ENCODE data around the gene GPR148. TPM values are rescaled to one million over a fixed set of nuclear protein-coding genes. Genes with fewer than 3 reads are reported as not detected.

The GPR148 gene
- total RNA-seq, 1 experiment from 2014 or later, result not detected

DNA sequence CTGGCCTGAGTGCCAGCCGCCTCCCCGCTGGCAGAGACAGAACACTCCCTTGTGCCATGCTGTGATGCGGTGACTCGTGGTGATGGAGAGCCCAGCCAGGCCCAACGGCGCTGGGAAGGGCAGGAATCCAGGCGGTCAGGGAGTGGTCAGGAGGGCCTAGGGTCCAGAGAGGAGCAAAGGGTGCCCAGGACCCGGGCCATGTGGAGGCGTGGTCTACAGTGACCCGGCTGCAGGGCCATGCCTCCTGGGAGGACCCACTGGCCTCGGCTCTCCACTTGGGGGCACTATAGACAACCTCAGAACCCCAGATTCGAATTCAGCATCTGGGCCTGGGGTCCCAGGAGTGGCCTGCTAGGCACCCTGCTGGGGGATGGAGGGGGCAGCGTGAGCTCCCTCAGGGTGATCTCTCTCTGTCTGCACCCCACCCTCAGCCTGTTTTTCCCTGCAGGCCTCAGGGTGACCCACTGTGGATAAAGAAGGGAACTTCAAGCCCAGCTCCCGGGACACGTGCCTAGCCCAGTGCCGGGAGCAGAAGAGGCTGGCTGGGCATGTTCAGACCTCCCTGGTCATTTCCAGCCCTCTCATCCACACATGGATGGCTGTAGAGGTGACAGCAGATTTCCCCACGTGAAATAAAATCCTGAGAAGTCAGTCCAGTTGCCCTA lies 39.5 kb downstream of the GPR148 start:
- no TSS peak for BruUV-seq (replicated peaks)
- intact Hi-C loops (cut with micrococcal nuclease; ENCODE audit: unreplicated experiment), result no loop called here
- no peak for DNase-seq (ENCODE audit: low spot score)
- ChIA-PET CTCF (no interaction called here), POLR2A (ENCODE audit: low non-redundant PET) (no interaction called here)
- TF ChIP-seq, protein P1, sequence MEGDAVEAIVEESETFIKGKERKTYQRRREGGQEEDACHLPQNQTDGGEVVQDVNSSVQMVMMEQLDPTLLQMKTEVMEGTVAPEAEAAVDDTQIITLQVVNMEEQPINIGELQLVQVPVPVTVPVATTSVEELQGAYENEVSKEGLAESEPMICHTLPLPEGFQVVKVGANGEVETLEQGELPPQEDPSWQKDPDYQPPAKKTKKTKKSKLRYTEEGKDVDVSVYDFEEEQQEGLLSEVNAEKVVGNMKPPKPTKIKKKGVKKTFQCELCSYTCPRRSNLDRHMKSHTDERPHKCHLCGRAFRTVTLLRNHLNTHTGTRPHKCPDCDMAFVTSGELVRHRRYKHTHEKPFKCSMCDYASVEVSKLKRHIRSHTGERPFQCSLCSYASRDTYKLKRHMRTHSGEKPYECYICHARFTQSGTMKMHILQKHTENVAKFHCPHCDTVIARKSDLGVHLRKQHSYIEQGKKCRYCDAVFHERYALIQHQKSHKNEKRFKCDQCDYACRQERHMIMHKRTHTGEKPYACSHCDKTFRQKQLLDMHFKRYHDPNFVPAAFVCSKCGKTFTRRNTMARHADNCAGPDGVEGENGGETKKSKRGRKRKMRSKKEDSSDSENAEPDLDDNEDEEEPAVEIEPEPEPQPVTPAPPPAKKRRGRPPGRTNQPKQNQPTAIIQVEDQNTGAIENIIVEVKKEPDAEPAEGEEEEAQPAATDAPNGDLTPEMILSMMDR (conservative IDR thresholded peaks at IDR 0.05; ENCODE audit: low read depth, low read length), result 0 out of 2 replicates have a peak, but pooled peaks have one; percentile 17
- TF ChIP-seq EZH2 (IDR thresholded peaks at IDR 0.05; ENCODE audit: borderline replicate concordance, low read depth, low read length, poor library complexity, severe bottlenecking), result no peak
- H3K36me3 ChIP-seq (ENCODE audit: insufficient read depth, low read length, poor library complexity, severe bottlenecking), result no peaks in the 10 kb centered on the region
- H3K4me1 ChIP-seq (ENCODE audit: insufficient read depth, low read length, poor library complexity, severe bottlenecking), result no peaks in the 10 kb centered on the region
- H3K9me3 ChIP-seq (ENCODE audit: low read depth, low read length, poor library complexity, severe bottlenecking), result no peaks in the 10 kb centered on the region
- no peak overlapping the region for H3K4me3 ChIP-seq (ENCODE audit: low read depth, low read length, poor library complexity, severe bottlenecking)
- H3K27ac ChIP-seq (ENCODE audit: low read depth, low read length, poor library complexity, severe bottlenecking), result no peak overlapping the region
- no peaks in the 10 kb centered on the region for H3K27me3 ChIP-seq (replicated peaks; ENCODE audit: insufficient read depth, low read depth, low read length, poor library complexity)

DNA sequence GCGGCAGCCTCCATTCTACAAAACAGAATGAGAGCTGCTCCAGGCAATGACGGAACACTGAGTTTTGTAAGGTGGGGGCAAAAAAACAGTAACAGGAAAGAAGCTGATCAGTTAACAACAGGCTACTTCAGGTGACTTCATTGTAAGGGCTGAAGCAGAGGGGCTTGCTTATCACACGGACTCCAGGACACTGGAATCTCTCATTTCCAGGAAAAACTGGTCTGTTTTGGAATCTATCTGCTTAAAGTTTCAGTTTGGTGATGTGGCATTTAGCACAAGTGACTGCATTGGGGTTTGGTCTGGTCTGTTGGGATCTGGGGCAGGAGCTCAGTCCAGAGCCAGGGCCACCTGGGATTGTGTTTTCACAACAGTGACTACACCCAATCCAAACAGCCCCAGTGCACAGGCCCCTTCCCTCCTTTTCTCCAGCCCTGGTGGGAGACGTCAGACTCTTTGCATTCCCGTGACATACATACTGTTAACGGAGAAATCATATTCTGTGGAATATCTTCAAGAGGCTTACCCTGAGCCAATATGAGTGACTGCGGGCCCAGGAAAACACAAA lies 40.6 kb downstream of the GPR148 start:
- Histone ChIP-seq H3K27me3 (replicated peaks; ENCODE audit: insufficient read depth, low read depth, low read length, poor library complexity) (peaks cover under 1% of the 10 kb centered on the region), H3K36me3 (ENCODE audit: insufficient read depth, low read length, poor library complexity, severe bottlenecking) (no peaks in the 10 kb centered on the region), H3K9me3 (ENCODE audit: low read depth, low read length, poor library complexity, severe bottlenecking) (no peaks in the 10 kb centered on the region), H3K4me1 (ENCODE audit: insufficient read depth, low read length, poor library complexity, severe bottlenecking) (no peaks in the 10 kb centered on the region), H3K27ac (ENCODE audit: low read depth, low read length, poor library complexity, severe bottlenecking) (no peak overlapping the region), H3K4me3 (ENCODE audit: low read depth, low read length, poor library complexity, severe bottlenecking) (no peak overlapping the region)
- ChIA-PET POLR2A (ENCODE audit: low non-redundant PET) (no interaction called here), CTCF (no interaction called here)
- DNase-seq (ENCODE audit: low spot score), result no peak
- BruUV-seq (replicated peaks), result no TSS peak
- intact Hi-C loops (cut with micrococcal nuclease; ENCODE audit: unreplicated experiment), result no loop called here
- TF ChIP-seq EZH2 (IDR thresholded peaks at IDR 0.05; ENCODE audit: borderline replicate concordance, low read depth, low read length, poor library complexity, severe bottlenecking), result no peak
- TF ChIP-seq, protein P1 (conservative IDR thresholded peaks at IDR 0.05; ENCODE audit: low read depth, low read length), result no peak

DNA sequence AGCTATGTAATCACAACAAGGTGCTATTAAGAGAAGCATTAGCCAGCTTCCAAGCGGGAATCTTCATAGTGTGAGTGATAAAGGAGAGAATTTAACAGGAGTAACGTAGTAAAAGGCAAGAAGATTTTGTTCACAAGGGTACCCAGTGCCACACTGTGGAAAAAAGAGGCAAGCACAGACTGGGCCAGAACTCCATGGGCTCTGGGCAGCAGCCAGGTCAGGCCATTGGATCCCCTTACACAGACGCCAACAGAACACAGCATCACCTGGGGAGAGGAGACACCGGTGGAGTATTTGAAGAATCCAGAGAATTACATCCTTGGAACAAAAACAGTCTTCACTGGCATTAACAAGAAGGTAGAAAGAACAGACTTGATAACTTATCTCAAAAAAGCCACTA lies 47.7 kb downstream of the GPR148 start:
- H3K4me3 ChIP-seq (ENCODE audit: low read depth, low read length, poor library complexity, severe bottlenecking), result no peak overlapping the region
- H3K9me3 ChIP-seq (ENCODE audit: low read depth, low read length, poor library complexity, severe bottlenecking), result no peaks in the 10 kb centered on the region
- H3K36me3 ChIP-seq (ENCODE audit: insufficient read depth, low read length, poor library complexity, severe bottlenecking), result no peaks in the 10 kb centered on the region
- TF ChIP-seq, protein P1 (conservative IDR thresholded peaks at IDR 0.05; ENCODE audit: low read depth, low read length), result no peak
- no peak for TF ChIP-seq EZH2 (IDR thresholded peaks at IDR 0.05; ENCODE audit: borderline replicate concordance, low read depth, low read length, poor library complexity, severe bottlenecking)
- no peak overlapping the region for H3K27ac ChIP-seq (ENCODE audit: low read depth, low read length, poor library complexity, severe bottlenecking)
- H3K27me3 ChIP-seq (replicated peaks; ENCODE audit: insufficient read depth, low read depth, low read length, poor library complexity), result peaks cover 37% of the 10 kb centered on the region
- BruUV-seq (replicated peaks), result no TSS peak
- intact Hi-C loops (cut with micrococcal nuclease; ENCODE audit: unreplicated experiment), result no loop called here
- DNase-seq (ENCODE audit: low spot score), result no peak
- H3K4me1 ChIP-seq (ENCODE audit: insufficient read depth, low read length, poor library complexity, severe bottlenecking), result no peaks in the 10 kb centered on the region
- CTCF ChIA-PET, result no interaction called here
- POLR2A ChIA-PET (ENCODE audit: low non-redundant PET), result no interaction called here
